AG09309 (cell line): ENCODE data around the gene RUNX2.
"Not testable (repeated sequence)": the region's sequence is repeated elsewhere in the genome, so short reads cannot be mapped to it uniquely, and the experiment has no call there.

Source experiments
- DNase-seq: peaks from one replicate; pipeline ENCODE4 v3.0.0-alpha.2; 2010; ENCODE audit warnings: low read depth
- H3K4me3 ChIP-seq: 2 replicates; pipeline ENCODE4 v1.5.1; 2011; ENCODE audit warnings: mild to moderate bottlenecking, low read depth, low read length, moderate library complexity; ENCODE audit not compliant: control insufficient read depth
- CTCF ChIP-seq: IDR thresholded peaks from 2 replicates; pipeline ENCODE4 v1.5.1; 2011; ENCODE audit warnings: mild to moderate bottlenecking, low read depth, low read length, inconsistent platforms; ENCODE audit not compliant: insufficient read depth, control insufficient read depth; ENCODE audit errors: missing control alignments

RUNX2 gene

GRCh38 chr6:45327956-45328522 lies at the start of gene RUNX2:
Gene RUNX2 (plus strand): TSS chr6:45328330. CDS start chr6:45328727, 397 bp downstream.
- peak within 1 kb of the TSS; percentile 17 for H3K4me3 ChIP-seq
- TF ChIP-seq CTCF = no peak
- DNase-seq = peak; percentile 84

GRCh38 chr6:45278367-45278766 lies 49.8 kb upstream of the RUNX2 start:
- no peak for TF ChIP-seq CTCF
- DNase-seq = no peak
- no peak overlapping the region for H3K4me3 ChIP-seq

GRCh38 chr6:45286707-45287106 lies 41.4 kb upstream of the RUNX2 start:
- not testable (repeated sequence) for H3K4me3 ChIP-seq, DNase-seq

DNA sequence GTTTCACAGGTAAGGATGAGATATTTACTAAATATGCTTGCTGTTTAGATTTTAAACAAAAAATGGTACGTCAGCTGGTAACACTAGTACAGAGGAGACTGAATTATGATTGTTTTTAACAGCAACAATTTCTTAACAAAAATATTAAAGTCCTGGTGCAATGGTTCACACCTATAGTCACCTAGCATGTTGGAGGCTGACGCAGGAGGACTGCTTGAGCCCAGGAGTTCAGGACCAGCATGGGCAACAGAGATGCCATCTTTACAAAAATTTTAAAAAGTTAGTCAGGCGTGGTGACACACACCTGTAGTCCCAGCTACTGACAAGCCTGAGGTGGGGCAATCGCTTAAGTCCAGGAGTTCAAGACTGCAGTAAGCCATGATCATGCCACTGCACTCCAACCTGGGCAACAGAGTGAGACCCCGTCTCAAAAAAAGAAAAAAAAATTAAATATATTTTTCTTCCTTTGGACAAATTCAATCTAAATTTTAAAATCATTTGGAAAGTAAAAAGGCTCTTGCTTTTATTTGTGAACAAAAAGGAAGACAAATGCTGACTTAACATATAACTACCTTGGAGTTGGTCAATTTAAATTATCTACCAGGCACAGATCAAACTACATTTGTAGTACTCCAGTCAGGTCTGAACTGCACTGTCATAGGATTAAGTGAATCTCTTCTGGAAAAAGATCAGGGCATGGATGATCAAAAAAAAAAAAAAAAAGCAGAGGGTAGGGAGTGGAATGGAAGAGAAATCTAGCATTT lies 38.2 kb upstream of the RUNX2 start:
- H3K4me3 ChIP-seq = no peak overlapping the region
- no peak for DNase-seq
- no peak for TF ChIP-seq CTCF

DNA sequence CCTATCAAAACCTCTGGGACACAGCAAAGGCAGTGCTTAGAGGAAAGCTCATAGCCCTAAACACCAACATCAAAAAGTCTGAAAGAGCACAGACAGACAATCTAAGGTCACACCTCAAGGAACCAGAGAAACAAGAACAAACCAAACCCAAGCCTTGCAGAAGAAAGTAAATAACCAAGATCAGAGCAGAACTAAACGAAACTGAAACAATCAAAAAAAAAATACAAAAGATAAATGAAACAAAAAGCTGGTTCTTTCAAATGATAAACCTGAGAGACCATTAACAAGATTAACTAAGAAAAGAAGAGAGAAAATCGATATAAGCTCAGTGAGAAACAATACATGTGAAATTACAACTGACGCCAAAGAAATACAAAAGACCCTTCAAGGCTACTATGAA lies 34.8 kb upstream of the RUNX2 start:
- TF ChIP-seq CTCF = no peak
- no peak overlapping the region for H3K4me3 ChIP-seq
- DNase-seq = no peak

DNA sequence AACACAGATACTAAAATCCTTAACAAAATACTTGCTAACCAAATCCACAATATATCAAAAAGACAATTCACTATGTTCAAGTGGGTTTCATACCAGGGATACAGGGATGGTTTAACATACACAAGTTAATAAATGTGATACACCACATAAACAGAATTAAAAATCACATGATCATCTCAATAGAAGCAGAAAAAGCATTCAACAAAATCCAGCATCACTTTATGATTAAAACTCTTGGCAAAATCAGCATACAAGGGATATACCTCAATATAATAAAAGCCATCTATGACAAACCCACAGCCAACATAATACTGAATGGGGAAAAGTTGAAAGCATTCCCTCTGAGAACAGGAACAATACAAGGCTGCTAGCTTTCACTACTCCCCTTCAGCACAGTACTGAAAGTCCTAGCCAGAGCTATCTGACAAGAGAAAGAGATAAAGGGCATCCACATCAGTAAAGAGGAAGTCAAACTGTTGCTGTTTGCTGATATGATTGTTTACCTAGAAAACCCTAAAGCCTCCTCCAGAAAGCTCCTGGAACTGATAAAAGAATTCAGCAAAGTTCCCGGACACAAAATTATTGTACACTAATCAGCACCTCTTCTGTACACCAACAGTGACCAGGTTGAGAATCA lies 33.9 kb upstream of the RUNX2 start:
- not testable (repeated sequence) for H3K4me3 ChIP-seq, DNase-seq

GRCh38 chr6:45297320-45297719 lies 30.8 kb upstream of the RUNX2 start:
- no peak for TF ChIP-seq CTCF
- no peak for DNase-seq
- no peak overlapping the region for H3K4me3 ChIP-seq
